WI38 (cell line): ENCODE measurements around the gene GLB1L2.
"Not testable (repeated sequence)": the region's sequence is repeated elsewhere in the genome, so short reads cannot be mapped to it uniquely, and the experiment has no call there.

Experiments used
- H3K4me3 ChIP-seq: 2 replicates; pipeline ENCODE4 v1.5.1; 2011; ENCODE audit warnings: low read depth, mild to moderate bottlenecking, control low read depth, low read length
- CTCF ChIP-seq: IDR thresholded peaks from 2 replicates; pipeline ENCODE4 v1.5.1; 2012; ENCODE audit warnings: low read depth, mild to moderate bottlenecking, control low read depth, low read length

The GLB1L2 gene

GRCh38 chr11:134338068-134338467 lies 6.3 kb downstream of the GLB1L2 start:
- no peak overlapping the region for H3K4me3 ChIP-seq
- no peak for TF ChIP-seq CTCF

GRCh38 chr11:134338654-134339053 lies 6.9 kb downstream of the GLB1L2 start:
- no peak overlapping the region for H3K4me3 ChIP-seq
- TF ChIP-seq CTCF = no peak

GRCh38 chr11:134339756-134340155 lies 8.0 kb downstream of the GLB1L2 start:
- H3K4me3 ChIP-seq = no peak overlapping the region
- TF ChIP-seq CTCF = no peak

- TF ChIP-seq CTCF = no peak
- H3K4me3 ChIP-seq = no peak overlapping the region
Measured at GRCh38 chr11:134340354-134340964, 8.7 kb downstream of the GLB1L2 start.

- no peak overlapping the region for H3K4me3 ChIP-seq
- no peak for TF ChIP-seq CTCF
Measured at GRCh38 chr11:134341805-134342571, 10.2 kb downstream of the GLB1L2 start.

GRCh38 chr11:134342572-134343340 lies 11.0 kb downstream of the GLB1L2 start:
- H3K4me3 ChIP-seq = no peak overlapping the region
- TF ChIP-seq CTCF = no peak

- no peak for TF ChIP-seq CTCF
Measured at GRCh38 chr11:134343646-134344045, 11.9 kb downstream of the GLB1L2 start.

GRCh38 chr11:134344497-134345236 lies 12.9 kb downstream of the GLB1L2 start:
- not testable (repeated sequence) for H3K4me3 ChIP-seq

More at GRCh38 chr11:134343646-134344045, 11.9 kb downstream of the GLB1L2 start:
- H3K4me3 ChIP-seq = no peak overlapping the region
